ENCODE data around the gene NKX1-2.

Gene NKX1-2

GRCh38 chr10:124476043-124476725 is 26.3 kb upstream of the NKX1-2 start:
- no peak for DNase-seq (ENCODE audit: low read depth in 2 of 2)

GRCh38 chr10:124474514-124475070 is 24.8 kb upstream of the NKX1-2 start:
- DNase-seq (ENCODE audit: low read depth in 2 of 2), result no peak

- DNase-seq (ENCODE audit: low read depth in 2 of 2), result no peak
These were observed 23.2 kb upstream of the NKX1-2 start for GRCh38 chr10:124473070-124473469.

- no peak for DNase-seq (ENCODE audit: low read depth in 2 of 2)
These were observed 22.2 kb upstream of the NKX1-2 start for GRCh38 chr10:124472071-124472470.

- DNase-seq (ENCODE audit: low read depth in 2 of 2), result no peak
These were observed 21.0 kb upstream of the NKX1-2 start for GRCh38 chr10:124470544-124471434.

GRCh38 chr10:124469956-124470484 is 20.2 kb upstream of the NKX1-2 start:
- no peak for DNase-seq (ENCODE audit: low read depth in 2 of 2)

GRCh38 chr10:124468624-124469023 is 18.8 kb upstream of the NKX1-2 start:
- no peak for DNase-seq (ENCODE audit: low read depth in 2 of 2)

GRCh38 chr10:124467165-124467564 is 17.3 kb upstream of the NKX1-2 start:
- no peak for DNase-seq (ENCODE audit: low read depth in 2 of 2)

GRCh38 chr10:124465777-124466488 is 16.1 kb upstream of the NKX1-2 start:
- DNase-seq (ENCODE audit: low read depth in 2 of 2), result no peak

- no peak for DNase-seq (ENCODE audit: low read depth in 2 of 2)
These were observed 15.4 kb upstream of the NKX1-2 start for GRCh38 chr10:124465003-124465776.

GRCh38 chr10:124464028-124464965 is 14.5 kb upstream of the NKX1-2 start:
- DNase-seq (ENCODE audit: low read depth in 2 of 2), result no peak

- DNase-seq (ENCODE audit: low read depth in 2 of 2), result no peak
These were observed 12.5 kb upstream of the NKX1-2 start for GRCh38 chr10:124462348-124462695.

- peak; percentile 63 to 71 for DNase-seq (ENCODE audit: low read depth in 2 of 2)
These were observed 12.0 kb upstream of the NKX1-2 start, which contains the start of gene LHPP for GRCh38 chr10:124461642-124462347. Gene LHPP, plus strand, starts transcription at chr10:124461823. Its CDS starts 40 bp downstream, at chr10:124461863.

GRCh38 chr10:124460144-124460543 is 10.3 kb upstream of the NKX1-2 start:
- no peak for DNase-seq (ENCODE audit: low read depth in 2 of 2)

- DNase-seq (ENCODE audit: low read depth in 2 of 2), result no peak
These were observed 9.6 kb upstream of the NKX1-2 start for GRCh38 chr10:124459395-124459794.

- DNase-seq (ENCODE audit: low read depth in 2 of 2), result no peak
These were observed 9.1 kb upstream of the NKX1-2 start for GRCh38 chr10:124458889-124459288.

GRCh38 chr10:124458473-124458872 is 8.6 kb upstream of the NKX1-2 start:
- no peak for DNase-seq (ENCODE audit: low read depth in 2 of 2)

- DNase-seq (ENCODE audit: low read depth in 2 of 2), result no peak
These were observed 5.6 kb upstream of the NKX1-2 start for GRCh38 chr10:124455441-124455840.

GRCh38 chr10:124453960-124454610 is 4.2 kb upstream of the NKX1-2 start:
- no peak for DNase-seq (ENCODE audit: low read depth in 2 of 2)
